H1 (cell line): ENCODE results near the gene TNPO2. TPM values are rescaled to one million over a fixed set of nuclear protein-coding genes. Genes with fewer than 3 reads are reported as not detected.

Experiments
- CTCF ChIA-PET: fragments of 300-600 bp; sonication (Branson Sonifier 250); formaldehyde crosslinking; loops from one replicate; lab custom pipeline; 2021; ENCODE audit not compliant: partially characterized antibody; lab: Charles Lee
- POLR2A ChIA-PET: fragments of 300-600 bp; sonication (Branson Sonifier 250); formaldehyde crosslinking; loops from one replicate; lab custom pipeline; 2021; ENCODE audit warnings: inconsistent platforms; ENCODE audit not compliant: partially characterized antibody; lab: Charles Lee
- DNase-seq, 2 experiments: peaks; one replicate each; pipeline versions ENCODE4 v3.0.0 to v3.0.0-alpha.2; 2010 to 2022; ENCODE audit warnings: low spot score in 2 of 2, low read depth in 1 of 2, mixed read lengths in 1 of 2
- FAIRE-seq: peaks from 2 replicates; lab custom pipeline; 2011; peaks lifted over from hg19 to GRCh38; lab: Jason Lieb, UNC
- H2AFZ ChIP-seq: 2 replicates; pipeline ENCODE4 v1.8.1; 2012; ENCODE audit warnings: low read length, inconsistent platforms
- H2AK5ac ChIP-seq: 2 replicates; pipeline ENCODE4 v1.6.1; 2013; ENCODE audit warnings: low read depth, low read length
- H2BK120ac ChIP-seq: replicated peaks from 2 replicates; pipeline ENCODE3; 2013; ENCODE audit warnings: low read depth, low read length, inconsistent platforms
- H2BK12ac ChIP-seq: 2 replicates; pipeline ENCODE4 v1.6.1; 2013; ENCODE audit warnings: low read depth, low read length
- H2BK15ac ChIP-seq: 2 replicates; pipeline ENCODE4 v1.6.1; 2013; ENCODE audit warnings: low read length
- H2BK20ac ChIP-seq: 2 replicates; pipeline ENCODE4 v1.6.1; 2013; ENCODE audit warnings: low read length
- H2BK5ac ChIP-seq: 2 replicates; pipeline ENCODE4 v1.6.1; 2013; ENCODE audit warnings: low read depth, low read length
- H3K14ac ChIP-seq: 2 replicates; pipeline ENCODE4 v1.6.1; 2013; ENCODE audit warnings: inconsistent platforms; ENCODE audit not compliant: insufficient read length
- H3K18ac ChIP-seq: 2 replicates; pipeline ENCODE4 v1.6.1; 2013; ENCODE audit warnings: low read length; ENCODE audit errors: extremely low read depth
- H3K23ac ChIP-seq: 2 replicates; pipeline ENCODE4 v1.6.1; 2013; ENCODE audit warnings: inconsistent platforms; ENCODE audit not compliant: insufficient read length
- H3K23me2 ChIP-seq: 2 replicates; pipeline ENCODE4 v1.6.1; 2013; ENCODE audit warnings: low read depth, low read length
- H3K27ac ChIP-seq: 2 replicates; pipeline ENCODE4 v1.6.1; 2011; ENCODE audit warnings: low read depth, low read length, inconsistent platforms
- H3K27me3 ChIP-seq, 4 experiments: replicated peaks in 1 of 4; 1 replicate in 1 of 4; 2 replicates in 3 of 4; pipeline versions ENCODE4 v1.6.1 to v1.8.1; 2011 to 2013; ENCODE audit warnings: low read length in 3 of 4, mild to moderate bottlenecking in 3 of 4, inconsistent platforms in 2 of 4, mixed read lengths in 2 of 4, moderate library complexity in 1 of 4; ENCODE audit not compliant: control insufficient read depth in 3 of 4, insufficient read depth in 3 of 4; ENCODE audit errors: extremely low read depth in 1 of 4
- H3K36me3 ChIP-seq, 4 experiments: 2 replicates each; pipeline versions ENCODE4 v1.6.1 to v1.8.1; 2011 to 2013; ENCODE audit warnings: mild to moderate bottlenecking in 4 of 4, low read length in 3 of 4, moderate library complexity in 2 of 4, control low read depth in 1 of 4, inconsistent platforms in 1 of 4; ENCODE audit not compliant: insufficient read depth in 4 of 4, control insufficient read depth in 2 of 4
- H3K4ac ChIP-seq: replicated peaks from 2 replicates; pipeline ENCODE3; 2013; ENCODE audit warnings: low read length, low read depth, mixed read lengths, inconsistent platforms; ENCODE audit not compliant: insufficient read length
- H3K4me1 ChIP-seq, 4 experiments: replicated peaks in 1 of 4; 1 replicate in 1 of 4; 2 replicates in 3 of 4; pipeline versions ENCODE4 v1.6.1 to v1.8.1; 2011 to 2013; ENCODE audit warnings: low read length in 3 of 4, inconsistent platforms in 2 of 4, mixed read lengths in 1 of 4; ENCODE audit not compliant: insufficient read depth in 4 of 4, control insufficient read depth in 3 of 4
- H3K4me2 ChIP-seq, 2 experiments: 2 replicates each; pipeline versions ENCODE4 v1.6.1 to v1.8.1; 2011 to 2013; ENCODE audit warnings: low read depth in 2 of 2, low read length in 2 of 2, control low read depth in 1 of 2, inconsistent platforms in 1 of 2, mild to moderate bottlenecking in 1 of 2; ENCODE audit not compliant: insufficient read depth in 1 of 2
- H3K4me3 ChIP-seq, 4 experiments: fragments of 200-600, 300-600 bp in 1 of 4; sonication (generic), shearing (Covaris generic), sonication (Bioruptor Twin) in 1 of 4; 2 replicates each; pipeline versions ENCODE4 v1.5.1 to v1.8.1; 2011 to 2016; ENCODE audit warnings: low read length in 4 of 4, low read depth in 3 of 4, control low read depth in 2 of 4, inconsistent platforms in 2 of 4, mild to moderate bottlenecking in 2 of 4, mixed read lengths in 1 of 4, moderate library complexity in 1 of 4; ENCODE audit not compliant: insufficient read depth in 2 of 4; ENCODE audit errors: extremely low read depth in 1 of 4
- H3K56ac ChIP-seq: replicated peaks from 2 replicates; pipeline ENCODE3; 2013; ENCODE audit warnings: low read depth, mild to moderate bottlenecking, mixed read lengths, low read length, inconsistent platforms; ENCODE audit not compliant: insufficient read length
- H3K79me1 ChIP-seq: 2 replicates; pipeline ENCODE4 v1.6.1; 2013; ENCODE audit warnings: low read depth, low read length, control low read depth
- H3K79me2 ChIP-seq, 2 experiments: 2 replicates each; pipeline versions ENCODE4 v1.6.1 to v1.8.1; 2012 to 2013; ENCODE audit warnings: low read length in 2 of 2, mild to moderate bottlenecking in 2 of 2, inconsistent platforms in 1 of 2; ENCODE audit not compliant: insufficient read depth in 2 of 2, control insufficient read depth in 1 of 2
- H3K9ac ChIP-seq, 4 experiments: replicated peaks in 1 of 4; 1 replicate in 1 of 4; 2 replicates in 3 of 4; pipeline versions ENCODE4 v1.6.1 to v1.8.1; 2011 to 2013; ENCODE audit warnings: low read depth in 3 of 4, low read length in 3 of 4, control low read depth in 2 of 4, mild to moderate bottlenecking in 2 of 4, moderate library complexity in 2 of 4, inconsistent platforms in 1 of 4; ENCODE audit errors: extremely low read depth in 1 of 4
- H3K9me3 ChIP-seq, 2 experiments: 2 replicates each; pipeline versions ENCODE4 v1.6.1 to v1.8.1; 2012 to 2013; ENCODE audit warnings: mild to moderate bottlenecking in 2 of 2, moderate library complexity in 2 of 2, control low read depth in 1 of 2, inconsistent platforms in 1 of 2, low read depth in 1 of 2, low read length in 1 of 2, mixed read lengths in 1 of 2; ENCODE audit not compliant: insufficient read depth in 2 of 2
- H4K20me1 ChIP-seq, 2 experiments: replicated peaks in 1 of 2; 2 replicates each; pipeline versions ENCODE3 to v1.8.1; 2011 to 2013; ENCODE audit warnings: inconsistent platforms in 2 of 2, low read length in 2 of 2, mild to moderate bottlenecking in 1 of 2; ENCODE audit not compliant: insufficient read depth in 2 of 2, control insufficient read depth in 1 of 2
- H4K5ac ChIP-seq: 2 replicates; pipeline ENCODE4 v1.6.1; 2013; ENCODE audit warnings: low read length, low read depth, mixed read lengths, inconsistent platforms; ENCODE audit not compliant: insufficient read length
- H4K8ac ChIP-seq: 2 replicates; pipeline ENCODE4 v1.8.0; 2013; ENCODE audit warnings: mild to moderate bottlenecking, moderate library complexity, low read length, inconsistent platforms; ENCODE audit not compliant: insufficient read depth; ENCODE audit errors: extremely low read depth
- H4K91ac ChIP-seq: replicated peaks from 2 replicates; pipeline ENCODE3; 2013; ENCODE audit warnings: low read length, mixed read lengths, inconsistent platforms; ENCODE audit not compliant: insufficient read length
- CHD2 ChIP-seq: IDR thresholded peaks from 2 replicates; pipeline ENCODE4 v1.6.1; 2012; ENCODE audit warnings: low read length, improper control_type of control experiment
- KDM5A ChIP-seq: fragments of 200-600 bp; IDR thresholded peaks from 2 replicates; pipeline ENCODE4 v1.7.1; 2012; ENCODE audit warnings: mild to moderate bottlenecking, low read length, inconsistent platforms, mixed read lengths
- POLR2A ChIP-seq, 2 experiments: IDR thresholded peaks; 1 replicate in 1 of 2; 2 replicates in 1 of 2; pipeline ENCODE4 v1.6.1; 2011; ENCODE audit warnings: low read depth in 2 of 2, low read length in 2 of 2, mild to moderate bottlenecking in 2 of 2; ENCODE audit errors: control extremely low read depth in 1 of 2
- POLR2AphosphoS5 ChIP-seq: IDR thresholded peaks from 2 replicates; pipeline ENCODE4 v1.6.1; 2011; ENCODE audit warnings: low read depth, low read length
- YY1 ChIP-seq: IDR thresholded peaks from 2 replicates; pipeline ENCODE4 v1.6.1; 2011; ENCODE audit warnings: low read depth, mild to moderate bottlenecking, low read length
- WGBS, 2 experiments: shearing (Covaris generic) in 1 of 2; methylation state at CpG; one replicate each; pipeline versions ENCODE4 v1.1.6 to v1.1.7; 2013 to 2015; ENCODE audit warnings: low lambda C conversion rate in 2 of 2, mixed read lengths in 2 of 2, inconsistent platforms in 1 of 2, low coverage in 1 of 2, missing lambda C conversion rate in 1 of 2; ENCODE audit not compliant: insufficient replicate concordance in 2 of 2, insufficient coverage in 1 of 2, insufficient read length in 1 of 2; ENCODE audit errors: extremely low coverage in 1 of 2, missing lambda C conversion rate in 1 of 2; 5-methylcytosine and 5-hydroxymethylcytosine counted together
- polyA plus RNA-seq, 7 experiments: library from polyadenylated mRNA; depleted of rRNA in 3 of 7; stranded (reverse) in 5 of 7; unstranded in 2 of 7; fragments of >200 nt in 5 of 7; fragments of 200-250 nt in 2 of 7; gene quantifications; 1 replicate in 5 of 7; 2 replicates in 1 of 7; 4 replicates in 1 of 7; pipeline versions ENCODE4 v1.2.1 to v1.2.3, GENCODE V29; 2011 to 2013; ENCODE audit warnings: missing spikeins in 2 of 7, mixed read lengths in 2 of 7
- total RNA-seq: library from RNA; stranded (reverse); fragmentation: NEBNext Ultra II Directional; extraction: Animal tissue kit (Norgen Biotek cat#: 25700); gene quantifications from 2 replicates; pipeline ENCODE4 v1.2.1, GENCODE V29; 2021

Gene TNPO2
- total and polyA plus RNA-seq, 2 of the 8 experiments (the other 6 are each of a cell fraction or from before 2014, with no cell fraction given), result 112 to 121 TPM

- no peak overlapping the region for H3K14ac ChIP-seq
- peak overlapping the region; percentile 98; the same call in 1 of the 2 replicates for H4K8ac ChIP-seq
- peak; percentile 23; the same call in 1 of the 2 replicates for TF ChIP-seq POLR2AphosphoS5
- no peak for TF ChIP-seq KDM5A
- TF ChIP-seq YY1, result no peak
- no peak for TF ChIP-seq CHD2
- TF ChIP-seq POLR2A (IDR thresholded peaks at IDR 0.05; ENCODE audit: control extremely low read depth in 1 of 2, low read depth in 2 of 2, low read length in 2 of 2), result peak; percentile 42 to 61; a peak in 1 of 3 replicates
- peak overlapping the region; percentile 15 for H4K91ac ChIP-seq
- H2BK120ac ChIP-seq, result no peak overlapping the region
- H3K4me3 ChIP-seq, result peak overlapping the region; percentile 78 to 95 (median 85)
- 58% methylated on average over 26 of the region's 26 CpGs; no CpG with 5 or more reads in 1 of the 2 experiments for WGBS, 2 experiments
- no peak overlapping the region for H2AFZ ChIP-seq
- H2BK20ac ChIP-seq, result no peak overlapping the region
- peak overlapping the region in 3 of 4 experiments; percentile 84 to 94 (median 89); a peak in 6 of 7 replicates for H3K9ac ChIP-seq
- peak overlapping the region; percentile 86 to 95 for H3K4me2 ChIP-seq
- H2AK5ac ChIP-seq, result no peak overlapping the region
- H3K9me3 ChIP-seq, result no peaks in the 10 kb centered on the region
- no peak overlapping the region for H3K18ac ChIP-seq
- CTCF ChIA-PET, result interaction anchor here (0.7 to 3.1 kb wide), 8 partner anchors 8 to 122 kb away, joined by 3 to 13 read pairs (median 4); partner anchors contain the start of gene FBXW9
- no peak overlapping the region for H2BK15ac ChIP-seq
- H3K4me1 ChIP-seq, result peaks cover 2 to 18% (median 3%) of the 10 kb centered on the region in 4 experiments; a peak in 6 of 7 replicates
- peaks cover 3 to 17% of the 10 kb centered on the region in 2 experiments for H4K20me1 ChIP-seq
- FAIRE-seq (no peak), DNase-seq (no peak)
- no peaks in the 10 kb centered on the region; a peak in 1 of 7 replicates for H3K27me3 ChIP-seq
- POLR2A ChIA-PET, result interaction anchor here (1.0 to 5.3 kb wide), 11 partner anchors 7 to 157 kb away, joined by 3 to 23 read pairs (median 6); partner anchors contain the start of genes DHPS, GET3 and TNPO2
- H3K23ac ChIP-seq, result no peak overlapping the region
- 0 out of 2 replicates have a peak overlapping the region, but pooled peaks have one; percentile 62 for H2BK5ac ChIP-seq
- peaks cover 0 to 22% of the 10 kb centered on the region in 2 experiments; a peak in 1 of 4 replicates for H3K79me2 ChIP-seq
- H4K5ac ChIP-seq, result no peak overlapping the region
- peaks cover 9 to 26% (median 18%) of the 10 kb centered on the region in 4 experiments; a peak in 7 of 8 replicates for H3K36me3 ChIP-seq
- H3K27ac ChIP-seq, result peak overlapping the region; percentile 99; the same call in 1 of the 2 replicates
- H3K56ac ChIP-seq, result no peak overlapping the region
- peaks cover 5% of the 10 kb centered on the region; the same call in 1 of the 2 replicates for H3K79me1 ChIP-seq
- H2BK12ac ChIP-seq, result no peak overlapping the region
- no peak overlapping the region for H3K4ac ChIP-seq
- H3K23me2 ChIP-seq, result peaks cover 24% of the 10 kb centered on the region
Observed at GRCh38 chr19:12670159-12670928, 53.4 kb downstream of the TNPO2 start.
